HepG2 (cell line): ENCODE data around the gene LAPTM4A. TPM values are rescaled to one million over a fixed set of nuclear protein-coding genes. Genes with fewer than 3 reads are reported as not detected.

Experiments used
- CBFB ChIP-seq: sonication (generic); formaldehyde crosslinking; IDR thresholded peaks from 2 replicates; pipeline ENCODE4 v1.4.0; 2020; ENCODE audit warnings: missing genetic modification reagents
- FIP1L1 ChIP-seq: fragments of 200-400 bp; formaldehyde crosslinking; IDR thresholded peaks from 2 replicates; pipeline ENCODE4 v1.6.1; 2018; ENCODE audit warnings: low read depth, mild to moderate bottlenecking, low read length, moderate library complexity, borderline replicate concordance; ENCODE audit not compliant: insufficient read depth
- HNF1A ChIP-seq, 2 experiments: sonication (generic) in 1 of 2; formaldehyde crosslinking in 1 of 2; IDR thresholded peaks; 2 replicates each; pipeline versions ENCODE4 v1.4.0 to v1.6.1; 2016 to 2020; ENCODE audit warnings: borderline replicate concordance in 1 of 2, low read depth in 1 of 2, mild to moderate bottlenecking in 1 of 2, missing genetic modification reagents in 1 of 2
- HNRNPK ChIP-seq: fragments of 200-400 bp; formaldehyde crosslinking; IDR thresholded peaks from 2 replicates; pipeline ENCODE4 v1.6.1; 2018; ENCODE audit warnings: low read length, low read depth, moderate library complexity, mild to moderate bottlenecking; ENCODE audit not compliant: poor library complexity, severe bottlenecking
- JUNB ChIP-seq: sonication (generic); formaldehyde crosslinking; IDR thresholded peaks from 2 replicates; pipeline ENCODE4 v1.8.0; 2022; ENCODE audit warnings: missing genetic modification reagents, mild to moderate bottlenecking, borderline replicate concordance
- MEF2D ChIP-seq: sonication (generic); formaldehyde crosslinking; IDR thresholded peaks from 2 replicates; pipeline ENCODE4 v1.5.1; 2020; ENCODE audit warnings: mild to moderate bottlenecking, missing genetic modification reagents
- ONECUT2 ChIP-seq: sonication (generic); formaldehyde crosslinking; IDR thresholded peaks from 2 replicates; pipeline ENCODE4 v1.4.0; 2020; ENCODE audit warnings: missing genetic modification reagents
- RBFOX2 ChIP-seq: fragments of 200-400 bp; formaldehyde crosslinking; IDR thresholded peaks from 2 replicates; pipeline ENCODE4 v1.6.1; 2017; ENCODE audit warnings: low read depth, mild to moderate bottlenecking, low read length
- RORA ChIP-seq: sonication (generic); formaldehyde crosslinking; IDR thresholded peaks from 2 replicates; pipeline ENCODE4 v1.5.0; 2020; ENCODE audit warnings: mild to moderate bottlenecking, missing genetic modification reagents, moderate library complexity
- ZFP82 ChIP-seq: sonication (generic); formaldehyde crosslinking; IDR thresholded peaks from 2 replicates; pipeline ENCODE4 v1.5.1; 2020; ENCODE audit warnings: mild to moderate bottlenecking, missing genetic modification reagents, borderline replicate concordance
- ZFYVE20 ChIP-seq: sonication (generic); formaldehyde crosslinking; IDR thresholded peaks from 2 replicates; pipeline ENCODE4 v1.8.0; 2023; ENCODE audit warnings: low read depth, mild to moderate bottlenecking, moderate library complexity, missing genetic modification reagents, borderline replicate concordance
- ZKSCAN8 ChIP-seq: IDR thresholded peaks from 2 replicates; pipeline ENCODE4 v1.6.1; 2016; ENCODE audit warnings: borderline replicate concordance, missing genetic modification reagents, missing compliant biosample characterization
- ZNF180 ChIP-seq: sonication (generic); formaldehyde crosslinking; IDR thresholded peaks from 2 replicates; pipeline ENCODE4 v1.4.0; 2020; ENCODE audit warnings: low read depth, missing genetic modification reagents, borderline replicate concordance
- ZNF326 ChIP-seq: sonication (generic); formaldehyde crosslinking; IDR thresholded peaks from 2 replicates; pipeline ENCODE4 v1.4.0; 2020; ENCODE audit warnings: missing genetic modification reagents, borderline replicate concordance
- ZNF549 ChIP-seq: sonication (generic); formaldehyde crosslinking; IDR thresholded peaks from 2 replicates; pipeline ENCODE4 v1.5.0; 2020; ENCODE audit warnings: missing genetic modification reagents
- ZNF614 ChIP-seq: IDR thresholded peaks from 2 replicates; pipeline ENCODE4 v1.6.1; 2018; ENCODE audit warnings: missing biosample characterization, missing genetic modification reagents, inconsistent platforms, borderline replicate concordance
- polyA plus RNA-seq, 8 experiments: library from polyadenylated mRNA; depleted of rRNA in 3 of 8; stranded (reverse) in 7 of 8; unstranded in 1 of 8; fragments of >200 nt; fragmentation: Illumina TruSeq in 4 of 8; extraction: Trizol in 4 of 8; gene quantifications; 2 replicates each; pipeline versions ENCODE4 v1.2.1 to v1.2.3, GENCODE V29; 2011 to 2016; ENCODE audit warnings: low read depth in 4 of 8, missing spikeins in 1 of 8, mixed read lengths in 1 of 8; ENCODE audit not compliant: insufficient read depth in 1 of 8
- total RNA-seq, 5 experiments: library from RNA; depleted of rRNA; stranded (reverse); fragments of >200 nt; fragmentation: Illumina TruSeq; extraction: Trizol; gene quantifications; 2 replicates each; pipeline ENCODE4 v1.2.3, GENCODE V29; 2016; ENCODE audit warnings: low read depth in 1 of 5
- TF ChIP-seq, protein P1 (sequence below): sonication (generic); formaldehyde crosslinking; conservative IDR thresholded peaks from 2 replicates; pipeline ENCODE4 v1.8.0; 2022; ENCODE audit warnings: mild to moderate bottlenecking, moderate library complexity, missing genetic modification reagents
- TF ChIP-seq, protein P2 (sequence below): sonication (generic); formaldehyde crosslinking; IDR thresholded peaks from 2 replicates; pipeline ENCODE4 v1.5.0; 2020; ENCODE audit warnings: mild to moderate bottlenecking, missing genetic modification reagents
- TF ChIP-seq, protein P3 (sequence below): sonication (generic); formaldehyde crosslinking; IDR thresholded peaks from 2 replicates; pipeline ENCODE4 v1.8.0; 2023; ENCODE audit warnings: mild to moderate bottlenecking, missing genetic modification reagents

LAPTM4A gene
- total and polyA plus RNA-seq, 2 of the 13 experiments (the other 11 are each of a cell fraction or from before 2014, with no cell fraction given): 116 to 558 TPM

DNA sequence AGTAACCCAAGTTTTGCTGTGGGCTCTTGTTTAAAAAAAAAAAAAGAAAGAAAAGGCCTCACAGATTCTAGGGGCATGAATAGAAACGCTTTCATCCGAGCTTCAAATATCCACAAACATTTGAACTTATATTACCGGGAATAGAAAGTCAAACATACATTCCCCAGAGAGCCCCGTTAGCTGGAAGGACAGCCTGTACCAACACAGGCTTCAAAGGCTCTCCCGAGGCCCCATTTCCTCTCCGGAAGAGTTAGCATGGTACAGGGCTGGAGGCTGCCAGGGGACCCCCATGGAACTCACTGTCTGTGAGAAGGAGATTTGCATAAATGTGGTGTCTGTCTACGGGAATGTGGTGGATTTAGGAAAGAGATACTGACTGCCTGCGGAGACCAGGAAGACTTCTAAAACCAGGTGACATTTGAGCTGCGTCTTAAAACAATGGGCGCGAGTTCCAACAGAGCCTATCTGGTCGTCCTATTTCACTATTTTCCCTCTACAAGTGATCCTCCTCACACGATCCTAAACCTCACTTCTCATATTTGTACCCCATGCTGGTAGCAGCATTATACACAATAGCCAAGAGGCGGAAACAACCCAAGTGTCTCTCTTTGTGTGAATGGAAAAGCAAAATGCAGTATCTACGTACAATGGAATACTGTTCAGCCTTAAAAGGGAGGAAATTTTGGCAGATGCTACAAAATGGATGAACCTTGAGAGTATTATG, 38.1 kb downstream of the LAPTM4A start (continued):
- TF ChIP-seq ONECUT2: no peak
- TF ChIP-seq ZKSCAN8 (CRISPR knock-in tag): peak; percentile 22; the same call in 1 of the 2 replicates
- no peak for TF ChIP-seq RORA
- TF ChIP-seq, protein P1, sequence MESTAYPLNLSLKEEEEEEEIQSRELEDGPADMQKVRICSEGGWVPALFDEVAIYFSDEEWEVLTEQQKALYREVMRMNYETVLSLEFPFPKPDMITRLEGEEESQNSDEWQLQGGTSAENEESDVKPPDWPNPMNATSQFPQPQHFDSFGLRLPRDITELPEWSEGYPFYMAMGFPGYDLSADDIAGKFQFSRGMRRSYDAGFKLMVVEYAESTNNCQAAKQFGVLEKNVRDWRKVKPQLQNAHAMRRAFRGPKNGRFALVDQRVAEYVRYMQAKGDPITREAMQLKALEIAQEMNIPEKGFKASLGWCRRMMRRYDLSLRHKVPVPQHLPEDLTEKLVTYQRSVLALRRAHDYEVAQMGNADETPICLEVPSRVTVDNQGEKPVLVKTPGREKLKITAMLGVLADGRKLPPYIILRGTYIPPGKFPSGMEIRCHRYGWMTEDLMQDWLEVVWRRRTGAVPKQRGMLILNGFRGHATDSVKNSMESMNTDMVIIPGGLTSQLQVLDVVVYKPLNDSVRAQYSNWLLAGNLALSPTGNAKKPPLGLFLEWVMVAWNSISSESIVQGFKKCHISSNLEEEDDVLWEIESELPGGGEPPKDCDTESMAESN (CRISPR knock-in tag): no peak
- TF ChIP-seq ZFP82: no peak; the same call in 1 of the 2 replicates
- no peak for TF ChIP-seq RBFOX2
- TF ChIP-seq, protein P2, sequence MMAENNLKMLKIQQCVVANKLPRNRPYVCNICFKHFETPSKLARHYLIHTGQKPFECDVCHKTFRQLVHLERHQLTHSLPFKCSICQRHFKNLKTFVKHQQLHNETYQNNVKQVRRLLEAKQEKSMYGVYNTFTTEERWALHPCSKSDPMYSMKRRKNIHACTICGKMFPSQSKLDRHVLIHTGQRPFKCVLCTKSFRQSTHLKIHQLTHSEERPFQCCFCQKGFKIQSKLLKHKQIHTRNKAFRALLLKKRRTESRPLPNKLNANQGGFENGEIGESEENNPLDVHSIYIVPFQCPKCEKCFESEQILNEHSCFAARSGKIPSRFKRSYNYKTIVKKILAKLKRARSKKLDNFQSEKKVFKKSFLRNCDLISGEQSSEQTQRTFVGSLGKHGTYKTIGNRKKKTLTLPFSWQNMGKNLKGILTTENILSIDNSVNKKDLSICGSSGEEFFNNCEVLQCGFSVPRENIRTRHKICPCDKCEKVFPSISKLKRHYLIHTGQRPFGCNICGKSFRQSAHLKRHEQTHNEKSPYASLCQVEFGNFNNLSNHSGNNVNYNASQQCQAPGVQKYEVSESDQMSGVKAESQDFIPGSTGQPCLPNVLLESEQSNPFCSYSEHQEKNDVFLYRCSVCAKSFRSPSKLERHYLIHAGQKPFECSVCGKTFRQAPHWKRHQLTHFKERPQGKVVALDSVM (CRISPR knock-in tag): no peak
- no peak for TF ChIP-seq ZNF549
- TF ChIP-seq FIP1L1: no peak
- TF ChIP-seq JUNB (CRISPR knock-in tag): no peak
- no peak for TF ChIP-seq ZNF326 (CRISPR knock-in tag)
- no peak for TF ChIP-seq HNRNPK
- no peak for TF ChIP-seq HNF1A (IDR thresholded peaks at IDR 0.05; ENCODE audit: low read depth)
- TF ChIP-seq HNF1A (CRISPR knock-in tag; IDR thresholded peaks at IDR 0.05; ENCODE audit: borderline replicate concordance): peak; percentile 80; the same call in 1 of the 2 replicates
- TF ChIP-seq CBFB: no peak
- TF ChIP-seq, protein P3, sequence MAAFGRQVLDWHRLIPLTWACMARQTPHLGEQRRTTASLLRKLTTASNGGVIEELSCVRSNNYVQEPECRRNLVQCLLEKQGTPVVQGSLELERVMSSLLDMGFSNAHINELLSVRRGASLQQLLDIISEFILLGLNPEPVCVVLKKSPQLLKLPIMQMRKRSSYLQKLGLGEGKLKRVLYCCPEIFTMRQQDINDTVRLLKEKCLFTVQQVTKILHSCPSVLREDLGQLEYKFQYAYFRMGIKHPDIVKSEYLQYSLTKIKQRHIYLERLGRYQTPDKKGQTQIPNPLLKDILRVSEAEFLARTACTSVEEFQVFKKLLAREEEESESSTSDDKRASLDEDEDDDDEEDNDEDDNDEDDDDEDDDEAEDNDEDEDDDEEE (CRISPR knock-in tag): no peak
- TF ChIP-seq ZFYVE20 (CRISPR knock-in tag): no peak
- no peak for TF ChIP-seq ZNF180 (CRISPR knock-in tag)
- TF ChIP-seq ZNF614 (CRISPR knock-in tag): no peak; the same call in 1 of the 2 replicates
- peak; percentile 85; the same call in 1 of the 2 replicates for TF ChIP-seq MEF2D (CRISPR knock-in tag)
